Fibroblast of the conjunctiva (primary cell): ENCODE measurements around the gene SOX9.

ENCODE experiments used
- DNase-seq: peaks from one replicate; pipeline ENCODE4 v3.0.0-alpha.2; 2010; ENCODE audit warnings: low read depth

The SOX9 gene

DNA sequence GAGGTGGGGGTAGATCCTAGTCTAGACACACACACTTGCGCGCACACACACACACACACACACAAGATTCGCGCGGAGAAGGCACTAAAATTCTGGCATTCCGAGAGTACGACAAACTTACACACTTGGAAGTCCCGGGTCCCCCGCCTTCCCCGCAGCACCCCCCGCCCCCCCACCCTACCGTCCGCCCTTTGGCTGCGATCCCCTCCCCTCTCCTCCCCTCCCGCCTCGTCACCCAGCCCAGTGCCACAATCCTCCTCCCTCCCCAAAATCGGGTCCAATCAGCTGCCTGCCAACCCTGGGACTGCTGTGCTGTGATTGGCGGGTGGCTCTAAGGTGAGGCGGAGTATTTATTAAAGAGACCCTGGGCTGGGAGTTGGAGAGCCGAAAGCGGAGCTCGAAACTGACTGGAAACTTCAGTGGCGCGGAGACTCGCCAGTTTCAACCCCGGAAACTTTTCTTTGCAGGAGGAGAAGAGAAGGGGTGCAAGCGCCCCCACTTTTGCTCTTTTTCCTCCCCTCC is at the start of gene SOX9:
Gene SOX9 (plus strand): TSS at position 379 of the 522 bp plus-strand sequence. CDS start 372 bp downstream, outside the sequence.
- DNase-seq, result peak; percentile 78

- no peak for DNase-seq
These were observed 49.5 kb upstream of the SOX9 start for GRCh38 chr17:72071330-72071729.

DNA sequence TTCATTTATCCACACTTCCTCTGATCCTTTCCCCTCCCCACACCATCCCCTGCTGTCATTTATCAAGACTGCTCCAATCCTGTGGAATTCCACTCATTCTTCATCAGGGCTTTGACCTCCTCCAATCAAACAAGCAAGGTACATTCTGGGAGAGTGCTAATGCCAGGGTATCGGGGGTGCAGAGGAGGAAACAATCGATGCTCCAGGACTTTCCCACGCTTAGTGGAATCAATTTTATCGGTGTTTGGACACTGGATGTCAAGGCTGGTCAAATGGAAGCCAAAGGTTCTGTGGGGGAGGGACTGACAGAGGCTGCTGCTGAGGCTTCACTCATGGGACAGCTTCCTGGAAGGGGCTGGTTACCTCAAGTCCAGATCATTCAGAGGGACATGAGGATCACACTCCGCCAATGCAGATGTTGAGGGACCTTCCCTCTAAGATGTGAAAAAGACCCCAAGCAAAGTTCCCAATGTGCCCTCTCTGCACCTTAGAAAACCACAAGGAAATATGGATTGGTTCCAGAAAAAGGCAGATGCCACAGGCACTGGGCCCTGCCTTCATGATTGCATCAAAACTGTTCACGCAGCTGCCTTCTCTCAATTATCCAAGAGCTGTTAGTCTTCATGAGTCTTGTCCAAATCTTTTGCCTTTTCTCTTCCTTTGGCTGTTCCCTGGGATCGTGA is 44.7 kb upstream of the SOX9 start:
- DNase-seq, result no peak

DNA sequence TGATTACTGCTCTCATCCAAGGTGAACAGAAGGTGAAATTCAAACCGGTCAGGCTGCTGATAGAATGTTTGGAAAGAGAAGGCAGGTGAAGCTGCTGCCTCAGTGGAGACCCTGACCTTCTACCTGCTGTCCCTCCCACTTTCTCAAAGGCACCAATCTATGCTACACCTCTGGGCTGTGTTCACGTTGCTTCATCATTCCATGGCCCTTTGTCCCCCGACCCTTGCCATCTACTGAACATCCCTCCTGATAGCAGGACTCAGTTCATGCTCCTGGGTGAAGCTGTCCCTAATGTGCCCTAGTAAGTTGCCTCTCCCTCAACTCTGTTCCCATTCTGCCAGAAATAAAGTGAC is 44.2 kb upstream of the SOX9 start:
- DNase-seq, result no peak

DNA sequence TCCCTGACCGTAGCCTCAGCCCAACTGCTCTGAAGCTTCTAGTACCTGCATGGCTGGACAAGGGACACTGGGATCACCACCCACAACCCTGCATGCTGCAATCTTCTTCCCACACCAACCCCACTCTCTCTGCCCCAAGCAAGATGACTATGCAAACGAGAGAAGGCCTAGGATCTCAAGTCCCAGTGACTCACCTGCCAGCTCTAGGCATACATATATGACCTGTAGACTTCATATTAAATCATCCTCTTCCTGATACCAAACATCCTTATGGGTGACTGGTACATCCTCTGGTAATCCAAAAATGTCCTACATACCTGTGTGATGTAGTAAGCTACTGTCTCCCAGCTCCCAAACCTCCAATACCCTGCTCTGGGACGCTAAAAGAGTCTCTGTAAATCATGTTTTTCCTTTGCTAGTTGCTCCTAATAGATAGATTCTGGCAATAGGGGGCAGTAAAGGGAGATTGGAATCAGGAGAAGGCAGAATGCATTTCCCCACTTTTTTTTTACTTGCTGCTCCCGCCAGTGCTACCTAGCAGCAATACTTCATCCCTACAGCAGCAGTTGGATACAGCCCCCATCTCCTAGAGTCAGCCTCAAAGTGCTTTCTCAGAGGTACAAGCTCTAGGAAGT is 43.4 kb upstream of the SOX9 start:
- no peak for DNase-seq

- DNase-seq, result no peak
These were observed 41.1 kb upstream of the SOX9 start for GRCh38 chr17:72079700-72080099.

DNA sequence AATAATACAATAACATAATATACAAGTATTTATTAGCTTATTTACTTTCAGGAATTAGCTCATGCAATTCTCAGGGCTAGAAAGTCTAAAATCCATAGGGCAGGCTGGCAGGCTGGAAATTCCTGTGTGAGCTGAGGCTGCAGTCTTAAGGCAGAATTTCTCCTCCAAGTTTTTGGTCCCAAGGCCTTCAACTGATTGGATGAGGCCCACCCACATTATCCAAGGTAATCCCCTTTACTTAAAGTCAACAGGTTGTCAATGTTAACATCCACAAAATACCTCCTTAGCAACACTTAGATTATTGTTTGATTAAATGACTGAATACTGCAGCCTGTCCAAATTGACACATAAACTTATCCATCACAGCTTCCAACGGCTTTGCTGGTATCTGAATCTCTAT is 32.9 kb upstream of the SOX9 start:
- DNase-seq, result no peak

- no peak for DNase-seq
These were observed 31.3 kb upstream of the SOX9 start for GRCh38 chr17:72089453-72089987.

DNA sequence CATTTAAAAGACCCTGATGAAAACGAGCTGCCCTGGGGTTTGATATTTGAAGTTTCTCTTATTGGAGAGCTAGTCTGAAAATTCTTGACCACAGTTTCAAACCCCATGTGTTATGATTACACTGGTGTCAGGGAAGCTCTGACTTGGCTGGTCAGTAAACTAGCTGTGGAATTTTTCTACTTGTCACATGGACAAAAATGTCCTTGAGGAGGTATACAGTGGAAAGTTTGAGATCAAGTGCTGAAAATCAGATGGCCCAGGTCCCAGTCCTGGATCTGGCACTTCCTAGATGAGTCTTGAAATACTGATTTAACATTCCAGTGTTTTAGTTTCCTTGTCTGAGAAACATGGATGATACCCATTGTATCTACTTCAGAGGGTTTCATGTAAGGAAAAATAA is 30.7 kb upstream of the SOX9 start:
- DNase-seq, result no peak

GRCh38 chr17:72092710-72093322 is 28.0 kb upstream of the SOX9 start:
- DNase-seq, result no peak

- DNase-seq, result no peak
These were observed 27.1 kb upstream of the SOX9 start for GRCh38 chr17:72093707-72094106.

DNA sequence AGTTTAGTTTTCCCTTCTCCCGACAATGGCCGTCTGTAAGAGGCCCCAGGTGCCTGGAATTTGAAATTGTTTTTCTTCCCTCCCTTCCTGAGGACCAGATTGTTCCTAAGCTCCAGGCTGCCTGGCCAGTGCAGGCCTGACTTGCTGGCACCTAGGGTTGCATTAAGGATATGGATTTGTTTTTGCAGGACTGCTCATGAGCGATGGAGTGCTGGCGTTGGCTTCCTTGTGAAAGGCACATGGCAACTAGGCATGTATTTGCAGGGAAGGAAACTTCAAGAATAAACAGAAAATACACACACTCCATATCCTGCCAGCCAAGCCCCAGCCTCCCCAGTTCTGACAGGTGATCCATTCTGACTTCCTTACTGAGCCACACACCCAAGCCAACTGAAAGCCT is 25.5 kb upstream of the SOX9 start:
- DNase-seq, result no peak

DNA sequence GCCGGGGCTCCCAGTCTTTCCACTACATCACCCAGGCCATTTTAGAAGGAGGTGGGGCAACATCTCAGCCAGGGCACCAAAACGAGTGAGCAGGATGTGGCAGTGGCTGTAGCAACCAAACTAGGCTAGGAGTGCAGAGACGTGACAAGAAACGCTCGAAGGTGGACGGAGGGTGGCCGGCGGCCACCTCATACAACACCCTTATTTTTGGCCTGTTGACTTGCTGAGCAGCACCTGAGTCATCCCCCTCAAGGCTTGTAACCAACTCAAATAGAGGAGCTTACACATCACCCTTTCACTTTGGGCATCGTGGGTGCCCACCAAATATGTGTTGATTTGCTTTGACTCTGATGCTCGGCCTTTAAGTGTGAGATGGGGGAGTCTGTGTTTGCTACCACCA is 23.7 kb upstream of the SOX9 start:
- no peak for DNase-seq

DNA sequence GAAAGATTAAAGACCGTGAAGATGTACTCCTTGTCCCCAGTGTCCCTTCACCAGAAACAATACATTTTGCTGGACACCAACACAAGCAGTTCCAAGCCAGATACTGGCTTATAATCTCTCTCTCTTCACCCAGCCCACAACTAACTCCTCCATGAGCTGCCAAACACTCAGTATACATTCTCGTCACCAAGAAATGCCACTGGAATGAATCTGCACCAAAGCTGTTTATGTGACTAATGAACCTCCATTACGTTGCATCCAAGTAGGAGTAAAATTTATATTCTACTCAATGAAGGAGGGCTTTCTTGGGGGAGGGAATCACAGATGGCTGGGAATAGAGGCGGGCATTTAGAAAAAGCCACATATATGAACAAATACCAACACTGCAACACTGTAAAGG is 20.9 kb upstream of the SOX9 start:
- no peak for DNase-seq

DNA sequence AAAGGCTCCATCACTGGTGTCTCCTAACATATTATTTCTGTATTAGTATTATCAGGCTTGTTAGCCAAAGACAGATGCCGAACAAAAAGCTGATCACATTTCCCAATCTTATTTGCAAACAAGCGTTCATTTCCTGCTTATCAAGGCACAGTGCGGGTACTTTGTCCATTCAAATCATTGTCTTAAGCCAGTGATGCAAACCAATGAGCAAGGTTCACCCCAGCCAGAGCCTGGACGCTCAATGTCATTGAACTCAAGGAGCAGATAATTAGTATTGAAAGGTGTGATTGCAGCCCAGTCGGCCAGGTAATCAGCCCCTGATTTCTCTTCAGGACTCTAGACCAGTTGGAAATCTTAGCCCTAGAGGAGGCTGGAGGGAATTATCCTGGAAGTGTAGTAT is 20.4 kb upstream of the SOX9 start:
- no peak for DNase-seq

DNA sequence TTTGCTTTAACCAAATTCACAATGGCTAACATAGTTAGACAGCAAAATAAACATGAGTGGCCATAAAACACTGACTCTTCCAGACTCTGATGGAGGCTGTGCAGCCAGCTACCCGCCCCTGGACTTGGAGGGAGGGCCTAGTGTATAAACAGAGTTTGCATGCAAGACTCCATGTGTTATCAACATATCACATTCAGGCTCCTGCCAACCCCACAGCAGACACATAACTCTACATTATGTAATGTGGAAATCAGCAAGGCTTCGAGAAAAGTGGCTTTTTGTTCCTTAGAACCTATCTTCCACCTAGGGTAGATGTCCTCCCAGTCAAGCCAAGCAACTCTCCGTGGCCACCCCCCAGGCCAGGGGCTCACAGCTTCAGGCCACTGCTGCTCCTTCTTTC is 19.3 kb upstream of the SOX9 start:
- no peak for DNase-seq

GRCh38 chr17:72102366-72102765 is 18.5 kb upstream of the SOX9 start:
- DNase-seq, result no peak

GRCh38 chr17:72104164-72104862 is 16.5 kb upstream of the SOX9 start:
- no peak for DNase-seq

GRCh38 chr17:72104863-72105234 is 16.0 kb upstream of the SOX9 start:
- DNase-seq, result no peak

DNA sequence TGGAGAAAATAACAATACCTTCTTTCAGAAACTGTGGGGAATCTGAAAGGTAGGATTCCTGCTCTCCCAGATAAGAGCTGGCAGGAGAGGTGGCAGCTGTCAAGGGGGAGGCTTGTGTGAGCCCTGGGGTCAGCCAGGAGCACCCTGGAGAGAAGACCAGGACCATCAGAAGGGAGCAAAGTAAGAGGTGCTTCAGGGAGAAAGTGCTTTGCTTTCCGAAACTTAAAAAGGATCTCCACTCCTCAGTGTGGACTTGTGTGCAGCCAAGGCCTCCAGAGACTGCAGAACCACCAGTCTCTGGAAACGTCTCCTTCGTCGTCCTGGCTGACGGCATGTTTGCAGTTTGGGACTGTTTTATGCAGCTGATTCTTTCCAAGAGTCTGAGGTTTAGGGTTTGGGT is 13.7 kb upstream of the SOX9 start:
- DNase-seq, result no peak

DNA sequence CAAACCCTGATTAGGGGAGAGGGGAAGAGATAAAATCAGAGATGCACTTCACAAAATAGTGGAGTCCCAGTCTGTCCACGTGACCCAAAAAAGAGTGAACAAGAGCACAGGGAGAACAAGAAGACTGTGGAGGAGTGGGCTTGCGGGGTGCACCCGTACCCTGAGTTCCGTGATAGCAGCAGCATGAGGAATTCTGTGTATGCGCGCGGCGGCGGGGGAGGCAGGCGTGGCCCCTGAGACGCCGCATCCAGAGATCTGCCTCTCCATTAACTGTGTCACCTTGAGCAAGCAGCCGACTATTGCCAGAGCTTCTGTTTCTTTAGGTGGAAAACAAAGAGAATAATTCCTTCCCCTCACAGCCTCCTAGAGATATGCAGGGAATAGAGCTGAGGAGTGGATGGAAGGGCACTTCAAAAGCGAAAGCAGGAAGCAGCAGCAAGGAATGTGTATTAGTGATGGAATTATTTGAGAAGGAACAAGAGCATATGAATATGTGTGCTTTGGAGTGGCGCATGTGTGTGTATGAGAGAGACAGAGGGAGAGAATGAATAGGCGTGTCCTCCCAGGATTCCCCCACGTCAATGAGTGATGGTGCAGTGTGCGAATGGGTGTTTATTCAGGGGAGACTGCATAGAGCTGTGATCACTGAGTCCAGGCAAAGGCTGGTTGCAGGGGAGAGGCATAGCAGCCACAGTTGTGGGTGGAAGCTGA is 10.4 kb upstream of the SOX9 start:
- no peak for DNase-seq

- DNase-seq, result no peak
These were observed 9.9 kb upstream of the SOX9 start for GRCh38 chr17:72110942-72111318.
